OCI-LY3 (cell line): Measurements from ENCODE around the gene MYCBP2.

Source experiments
- EZH2phosphoT487 ChIP-seq: fragments of 200-600 bp; shearing (Covaris generic); IDR thresholded peaks from 2 replicates; pipeline ENCODE4 v1.6.1; 2018; ENCODE audit warnings: antibody characterized with exemption, mixed run types, low read depth
- TF ChIP-seq, protein P1 (sequence below): fragments of 200-600, 300-600 bp; sonication (generic); IDR thresholded peaks from 2 replicates; pipeline ENCODE4 v1.5.1; 2014; ENCODE audit warnings: antibody characterized with exemption, low read length, low read depth

DNA sequence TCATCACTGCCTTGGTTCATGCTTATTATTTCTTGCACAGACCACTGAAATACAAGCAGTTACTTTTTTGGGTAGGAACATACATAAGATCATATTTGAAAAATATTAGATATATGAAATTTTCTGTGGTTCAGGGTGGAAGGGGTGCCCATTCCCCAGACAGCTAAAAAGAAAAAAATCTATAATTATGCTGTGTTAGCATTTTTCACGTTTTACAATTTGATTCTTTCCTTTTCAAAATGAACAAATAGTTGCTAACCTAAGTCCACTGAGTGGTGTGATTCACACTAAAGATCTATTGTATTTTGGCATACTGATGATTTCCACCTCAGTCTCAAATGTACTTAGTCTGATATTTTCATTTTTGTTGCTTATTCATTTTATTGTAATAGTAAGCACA lies 233.2 kb downstream of the MYCBP2 start:
- TF ChIP-seq, protein P1, sequence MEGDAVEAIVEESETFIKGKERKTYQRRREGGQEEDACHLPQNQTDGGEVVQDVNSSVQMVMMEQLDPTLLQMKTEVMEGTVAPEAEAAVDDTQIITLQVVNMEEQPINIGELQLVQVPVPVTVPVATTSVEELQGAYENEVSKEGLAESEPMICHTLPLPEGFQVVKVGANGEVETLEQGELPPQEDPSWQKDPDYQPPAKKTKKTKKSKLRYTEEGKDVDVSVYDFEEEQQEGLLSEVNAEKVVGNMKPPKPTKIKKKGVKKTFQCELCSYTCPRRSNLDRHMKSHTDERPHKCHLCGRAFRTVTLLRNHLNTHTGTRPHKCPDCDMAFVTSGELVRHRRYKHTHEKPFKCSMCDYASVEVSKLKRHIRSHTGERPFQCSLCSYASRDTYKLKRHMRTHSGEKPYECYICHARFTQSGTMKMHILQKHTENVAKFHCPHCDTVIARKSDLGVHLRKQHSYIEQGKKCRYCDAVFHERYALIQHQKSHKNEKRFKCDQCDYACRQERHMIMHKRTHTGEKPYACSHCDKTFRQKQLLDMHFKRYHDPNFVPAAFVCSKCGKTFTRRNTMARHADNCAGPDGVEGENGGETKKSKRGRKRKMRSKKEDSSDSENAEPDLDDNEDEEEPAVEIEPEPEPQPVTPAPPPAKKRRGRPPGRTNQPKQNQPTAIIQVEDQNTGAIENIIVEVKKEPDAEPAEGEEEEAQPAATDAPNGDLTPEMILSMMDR: no peak
- no peak for TF ChIP-seq EZH2phosphoT487
